IMR-90 (cell line): ENCODE data around the gene PHF11.

Experiments
- BHLHE40 ChIP-seq: fragments of 150-350 bp; IDR thresholded peaks from 2 replicates; pipeline ENCODE4 v1.6.1; 2016; ENCODE audit warnings: mild to moderate bottlenecking, low read depth, low read length
- CTCF ChIP-seq: conservative IDR thresholded peaks from 2 replicates; pipeline ENCODE4 v1.5.1; 2012; ENCODE audit warnings: mild to moderate bottlenecking, low read depth, low read length, improper control_type of control experiment
- ELK1 ChIP-seq: fragments of 150-350 bp; IDR thresholded peaks from 2 replicates; pipeline ENCODE4 v1.6.1; 2016; ENCODE audit warnings: low read depth, mild to moderate bottlenecking, low read length, moderate library complexity, borderline replicate concordance
- MAFK ChIP-seq: IDR thresholded peaks from 2 replicates; pipeline ENCODE4 v1.6.1; 2012; ENCODE audit warnings: low read depth, low read length, improper control_type of control experiment
- MXI1 ChIP-seq: IDR thresholded peaks from 2 replicates; pipeline ENCODE4 v1.6.1; 2012; ENCODE audit warnings: low read depth, mild to moderate bottlenecking, low read length, moderate library complexity, borderline replicate concordance
- POLR2A ChIP-seq: IDR thresholded peaks from 2 replicates; pipeline ENCODE4 v1.6.1; 2012; ENCODE audit warnings: mild to moderate bottlenecking, low read depth, low read length
- RAD21 ChIP-seq: IDR thresholded peaks from 2 replicates; pipeline ENCODE4 v1.6.1; 2012; ENCODE audit warnings: low read length, improper control_type of control experiment
- SMC3 ChIP-seq: fragments of 150-350 bp; IDR thresholded peaks from 2 replicates; pipeline ENCODE4 v1.6.1; 2016; ENCODE audit warnings: low read depth, mild to moderate bottlenecking, antibody characterized with exemption, low read length, moderate library complexity
- USF2 ChIP-seq: fragments of 150-350 bp; IDR thresholded peaks from 2 replicates; pipeline ENCODE4 v1.6.1; 2017; ENCODE audit warnings: mild to moderate bottlenecking, antibody characterized with exemption, low read length, low read depth

- TF ChIP-seq ELK1: no peak
- TF ChIP-seq CTCF: no peak
- TF ChIP-seq POLR2A: no peak
- no peak for TF ChIP-seq SMC3
- no peak for TF ChIP-seq BHLHE40
- TF ChIP-seq MXI1: no peak
- no peak for TF ChIP-seq USF2
- TF ChIP-seq RAD21: no peak
- TF ChIP-seq MAFK: 0 out of 2 replicates have a peak, but pooled peaks have one; percentile 28
Observed at GRCh38 chr13:49540552-49540951, 44.8 kb downstream of the PHF11 start.
